ENCODE measurements around the gene HNRNPCL4.
"Not testable (repeated sequence)": the region's sequence is repeated elsewhere in the genome, so short reads cannot be mapped to it uniquely, and the experiment has no call there.

Gene HNRNPCL4

DNA sequence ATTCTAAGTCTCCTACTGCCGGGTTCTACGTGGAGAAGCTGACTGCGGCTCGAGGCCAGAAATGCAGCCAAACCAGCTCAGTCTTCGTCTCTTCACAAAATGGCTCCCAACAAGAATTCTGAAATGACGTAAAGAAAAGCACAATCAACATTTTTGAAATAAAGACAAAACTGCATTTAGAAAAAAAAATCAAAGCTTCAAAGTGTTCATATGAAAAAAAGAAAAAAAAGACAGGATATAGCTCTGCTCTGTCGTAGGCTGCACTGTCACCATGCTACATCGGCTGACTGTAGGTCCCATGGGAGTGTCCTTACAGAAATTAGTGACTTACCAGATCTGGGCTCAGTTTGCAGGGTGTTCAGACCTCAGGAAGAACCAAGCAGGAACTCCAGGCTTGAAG is at the start of gene HNRNPCL4:
Gene HNRNPCL4, minus strand, starts transcription at position 101 of the 400 bp plus-strand sequence. CDS start 164 bp downstream, outside the sequence.
- H3K4me3 ChIP-seq (ENCODE audit: low read depth, low read length); POLR2A ChIA-PET; CTCF ChIA-PET; DNase-seq (ENCODE audit: low read depth, low spot score): not testable (repeated sequence)

DNA sequence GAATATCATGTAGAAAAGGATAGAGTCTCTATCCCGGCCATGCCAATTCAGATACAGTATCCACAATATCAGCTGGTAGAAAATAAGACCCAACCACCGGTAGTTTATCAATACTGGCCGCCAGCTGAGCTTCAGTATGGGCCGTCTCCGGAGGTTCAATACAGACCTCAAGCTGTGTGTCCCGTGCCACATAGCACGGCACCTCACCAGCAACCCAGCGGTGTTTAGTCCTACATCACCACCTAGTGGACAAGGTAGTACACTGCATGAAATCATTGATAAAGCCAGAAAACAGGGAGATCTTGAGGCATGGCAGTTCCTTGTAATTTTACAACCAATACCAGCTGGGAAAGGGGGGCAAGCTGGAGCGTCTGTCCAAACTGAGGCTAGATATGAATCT is 43.3 kb upstream of the HNRNPCL4 start:
- POLR2A ChIA-PET; DNase-seq (ENCODE audit: low read depth, low spot score); H3K4me3 ChIP-seq (ENCODE audit: low read depth, low read length); CTCF ChIA-PET: not testable (repeated sequence)

DNA sequence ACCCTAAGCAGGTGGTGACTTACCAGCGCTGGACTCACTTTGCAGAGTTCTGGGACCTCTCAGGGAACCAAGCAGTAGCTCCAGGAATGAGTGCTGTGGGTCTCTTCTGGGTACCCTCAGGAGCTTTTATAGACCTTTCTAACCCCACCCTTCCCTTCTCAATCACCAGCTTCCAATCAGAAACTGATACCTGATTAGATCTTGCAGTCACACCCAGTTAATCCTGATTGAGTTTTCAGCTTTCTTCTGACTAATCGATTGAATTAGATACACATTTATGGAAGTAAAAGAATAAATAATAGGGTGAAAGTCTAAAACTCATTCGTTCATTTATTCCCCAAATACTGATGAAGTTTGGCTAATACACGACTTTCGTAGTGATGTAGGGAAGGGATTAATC is 35.9 kb upstream of the HNRNPCL4 start, which contains the start of gene PRAMEF13:
Gene PRAMEF13, minus strand, starts transcription at position 101 of the 400 bp plus-strand sequence. CDS start 1,820 bp downstream, outside the sequence.
- H3K4me3 ChIP-seq (ENCODE audit: low read depth, low read length); DNase-seq (ENCODE audit: low read depth, low spot score); POLR2A ChIA-PET; CTCF ChIA-PET: not testable (repeated sequence)

DNA sequence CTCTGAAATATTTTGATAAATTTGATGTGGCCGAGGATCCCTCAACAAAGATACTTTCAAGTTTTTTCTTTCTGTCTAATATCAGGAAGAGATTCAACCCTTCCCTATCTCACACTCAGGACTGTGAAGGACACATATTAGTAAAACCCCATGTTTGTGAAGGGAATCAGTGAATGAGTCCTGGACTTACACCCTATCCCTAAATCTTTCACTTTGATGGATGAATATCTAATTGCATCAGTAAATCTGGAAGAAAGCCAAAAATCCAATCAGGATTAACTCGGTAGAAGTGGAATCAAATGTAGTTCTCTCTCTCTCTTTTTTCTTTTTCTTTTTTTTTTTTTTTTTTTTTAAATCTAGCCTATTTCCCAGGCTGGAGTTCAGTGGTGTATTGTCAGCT is 6.1 kb upstream of the HNRNPCL4 start, which contains the start of gene PRAMEF9:
Gene PRAMEF9, plus strand, starts transcription at position 301 of the 400 bp plus-strand sequence. CDS start 3,433 bp downstream, outside the sequence.
- H3K4me3 ChIP-seq (ENCODE audit: low read depth, low read length); CTCF ChIA-PET; POLR2A ChIA-PET; DNase-seq (ENCODE audit: low read depth, low spot score): not testable (repeated sequence)

DNA sequence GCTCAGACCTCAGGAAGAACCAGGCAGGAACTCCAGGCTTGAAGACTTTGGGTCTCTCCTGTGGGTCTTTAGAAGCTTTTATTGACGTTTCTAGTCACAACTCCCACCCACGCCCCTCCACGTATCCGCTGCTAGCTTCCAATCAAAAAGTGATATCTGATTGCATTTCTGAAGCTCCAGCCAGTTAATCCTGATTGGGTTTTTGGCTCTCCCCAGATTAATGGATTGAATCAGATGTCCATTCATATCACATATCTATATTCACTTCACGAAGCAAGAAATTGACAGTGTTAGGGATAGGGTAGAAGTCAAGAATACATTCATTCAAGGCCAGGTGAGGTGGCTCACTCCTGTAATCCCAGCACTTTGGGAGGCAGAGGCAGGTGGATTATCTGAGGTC is 9.5 kb downstream of the HNRNPCL4 start, which contains the start of gene PRAMEF26:
Gene PRAMEF26, minus strand, starts transcription at position 101 of the 400 bp plus-strand sequence. CDS start 2,914 bp downstream, outside the sequence.
- CTCF ChIA-PET; H3K4me3 ChIP-seq (ENCODE audit: low read depth, low read length); DNase-seq (ENCODE audit: low read depth, low spot score); POLR2A ChIA-PET: not testable (repeated sequence)

DNA sequence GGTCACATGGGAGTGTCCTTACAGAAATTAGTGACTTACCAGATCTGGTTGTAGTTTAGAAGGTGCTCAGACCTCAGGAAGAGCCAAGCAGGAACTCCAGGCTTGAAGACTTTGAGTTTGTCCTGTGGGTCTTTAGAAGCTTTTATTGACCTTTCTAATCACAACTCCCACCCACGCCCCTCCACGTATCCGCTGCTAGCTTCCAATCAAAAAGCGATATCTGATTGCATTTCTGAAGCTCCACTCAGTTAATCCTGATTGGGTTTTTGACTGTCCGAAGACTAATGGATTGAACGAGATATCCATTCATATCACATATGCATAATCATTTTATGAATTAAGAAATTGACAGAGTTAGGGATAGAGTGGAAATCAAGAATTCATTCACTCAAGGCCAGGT is 48.7 kb downstream of the HNRNPCL4 start, which contains the start of gene HNRNPCL2:
Gene HNRNPCL2, minus strand, starts transcription at position 101 of the 400 bp plus-strand sequence. CDS start 454 bp downstream, outside the sequence.
- DNase-seq (ENCODE audit: low read depth, low spot score); POLR2A ChIA-PET; H3K4me3 ChIP-seq (ENCODE audit: low read depth, low read length); CTCF ChIA-PET: not testable (repeated sequence)

Measured in AG04449 (cell line).